Thyroid gland (tissue), 4 donors: Measurements from ENCODE around the gene TUNAR.

Experiments used
- CTCF ChIP-seq, 6 experiments: fragments of 200-600 bp in 3 of 6; fragments of 450-650 bp in 3 of 6; sonication (generic) in 3 of 6; IDR thresholded peaks; one replicate each; pipeline ENCODE4 v1.5.1; 2016 to 2019; ENCODE audit warnings: antibody characterized with exemption in 6 of 6, mild to moderate bottlenecking in 2 of 6, inconsistent platforms in 1 of 6, moderate library complexity in 1 of 6
- POLR2A ChIP-seq, 2 donors: fragments of 450-650 bp; IDR thresholded peaks; one replicate each; pipeline ENCODE4 v1.6.1; 2017; ENCODE audit warnings: antibody characterized with exemption in 2 of 2, mild to moderate bottlenecking in 2 of 2, moderate library complexity in 1 of 2

GRCh38 chr14:95944462-95944861 is 67.8 kb downstream of the TUNAR start:
- TF ChIP-seq CTCF (IDR thresholded peaks at IDR 0.05): no peak
- TF ChIP-seq POLR2A (IDR thresholded peaks at IDR 0.05): no peak
